Loucy (cell line): Measurements from ENCODE around the gene TTC8.
"Not testable (repeated sequence)": the region's sequence is repeated elsewhere in the genome, so short reads cannot be mapped to it uniquely, and the experiment has no call there.

Experiments
- CTCF ChIP-seq: fragments of 200-600 bp; sonication (generic); conservative IDR thresholded peaks from 2 replicates; pipeline ENCODE4 v1.5.1; 2014; ENCODE audit warnings: mild to moderate bottlenecking, antibody characterized with exemption, low read length
- EZH2phosphoT487 ChIP-seq: fragments of 200-600 bp; IDR thresholded peaks from 2 replicates; pipeline ENCODE4 v1.6.1; 2018; ENCODE audit warnings: antibody characterized with exemption, mild to moderate bottlenecking, moderate library complexity, borderline replicate concordance

GRCh38 chr14:88789573-88789972, 34.9 kb upstream of the TTC8 start:
- not testable (repeated sequence) for TF ChIP-seq CTCF, EZH2phosphoT487
